ENCODE data around the gene CYP2U1.

Gene CYP2U1

GRCh38 chr4:107937040-107937439 is 5.7 kb downstream of the CYP2U1 start:
- TF ChIP-seq, protein P1, sequence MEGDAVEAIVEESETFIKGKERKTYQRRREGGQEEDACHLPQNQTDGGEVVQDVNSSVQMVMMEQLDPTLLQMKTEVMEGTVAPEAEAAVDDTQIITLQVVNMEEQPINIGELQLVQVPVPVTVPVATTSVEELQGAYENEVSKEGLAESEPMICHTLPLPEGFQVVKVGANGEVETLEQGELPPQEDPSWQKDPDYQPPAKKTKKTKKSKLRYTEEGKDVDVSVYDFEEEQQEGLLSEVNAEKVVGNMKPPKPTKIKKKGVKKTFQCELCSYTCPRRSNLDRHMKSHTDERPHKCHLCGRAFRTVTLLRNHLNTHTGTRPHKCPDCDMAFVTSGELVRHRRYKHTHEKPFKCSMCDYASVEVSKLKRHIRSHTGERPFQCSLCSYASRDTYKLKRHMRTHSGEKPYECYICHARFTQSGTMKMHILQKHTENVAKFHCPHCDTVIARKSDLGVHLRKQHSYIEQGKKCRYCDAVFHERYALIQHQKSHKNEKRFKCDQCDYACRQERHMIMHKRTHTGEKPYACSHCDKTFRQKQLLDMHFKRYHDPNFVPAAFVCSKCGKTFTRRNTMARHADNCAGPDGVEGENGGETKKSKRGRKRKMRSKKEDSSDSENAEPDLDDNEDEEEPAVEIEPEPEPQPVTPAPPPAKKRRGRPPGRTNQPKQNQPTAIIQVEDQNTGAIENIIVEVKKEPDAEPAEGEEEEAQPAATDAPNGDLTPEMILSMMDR (conservative IDR thresholded peaks at IDR 0.05; ENCODE audit: control insufficient read depth, insufficient read depth, low read depth, low read length), result no peak
- DNase-seq (ENCODE audit: low read depth), result no peak
- no peak overlapping the region for H3K4me3 ChIP-seq (ENCODE audit: control insufficient read depth, low read depth, low read length)

- DNase-seq (ENCODE audit: low read depth), result no peak
- H3K4me3 ChIP-seq (ENCODE audit: control insufficient read depth, low read depth, low read length), result no peak overlapping the region
- TF ChIP-seq, protein P1 (conservative IDR thresholded peaks at IDR 0.05; ENCODE audit: control insufficient read depth, insufficient read depth, low read depth, low read length), result no peak
Measured at GRCh38 chr4:107939307-107939706, 8.0 kb downstream of the CYP2U1 start.

- DNase-seq (ENCODE audit: low read depth), result no peak
- TF ChIP-seq, protein P1 (conservative IDR thresholded peaks at IDR 0.05; ENCODE audit: control insufficient read depth, insufficient read depth, low read depth, low read length), result no peak
- no peak overlapping the region for H3K4me3 ChIP-seq (ENCODE audit: control insufficient read depth, low read depth, low read length)
Measured at GRCh38 chr4:107945809-107946208, 14.5 kb downstream of the CYP2U1 start.

GRCh38 chr4:107950746-107951540 is 19.6 kb downstream of the CYP2U1 start:
- TF ChIP-seq, protein P1 (conservative IDR thresholded peaks at IDR 0.05; ENCODE audit: control insufficient read depth, insufficient read depth, low read depth, low read length), result no peak
- H3K4me3 ChIP-seq (ENCODE audit: control insufficient read depth, low read depth, low read length), result no peak overlapping the region
- no peak for DNase-seq (ENCODE audit: low read depth)

DNA sequence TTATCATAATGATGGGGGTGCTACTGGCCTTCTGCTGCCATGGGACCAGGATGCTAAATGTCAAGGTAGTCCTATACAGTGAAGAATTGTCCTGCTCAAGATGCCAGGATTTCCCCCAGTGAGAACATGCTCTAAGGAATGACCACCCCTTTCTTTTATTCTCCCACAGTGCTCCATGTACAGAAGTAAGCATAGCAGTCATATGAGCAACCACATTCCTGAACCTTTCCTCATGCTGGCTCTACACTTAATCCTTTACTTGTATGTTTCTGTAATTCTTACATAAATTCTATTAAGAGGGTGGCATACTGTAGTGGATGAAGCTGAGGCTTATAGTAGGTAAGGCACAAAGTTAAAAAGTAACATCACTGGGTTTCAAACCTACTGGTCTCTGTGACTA is 20.2 kb downstream of the CYP2U1 start:
- TF ChIP-seq, protein P1 (conservative IDR thresholded peaks at IDR 0.05; ENCODE audit: control insufficient read depth, insufficient read depth, low read depth, low read length), result no peak
- no peak overlapping the region for H3K4me3 ChIP-seq (ENCODE audit: control insufficient read depth, low read depth, low read length)
- DNase-seq (ENCODE audit: low read depth), result peak; percentile 60

GRCh38 chr4:107956011-107956410 is 24.7 kb downstream of the CYP2U1 start:
- DNase-seq (ENCODE audit: low read depth), result no peak
- TF ChIP-seq, protein P1 (conservative IDR thresholded peaks at IDR 0.05; ENCODE audit: control insufficient read depth, insufficient read depth, low read depth, low read length), result no peak
- H3K4me3 ChIP-seq (ENCODE audit: control insufficient read depth, low read depth, low read length), result no peak overlapping the region

Measured in fibroblast of mammary gland (primary cell).